GM13976 (cell line): ENCODE results near the gene GNPTAB.

Experiments
- DNase-seq: peaks from one replicate; pipeline ENCODE4 v3.0.0; 2012; ENCODE audit warnings: low spot score
- CTCF ChIP-seq: IDR thresholded peaks from 2 replicates; pipeline ENCODE4 v1.5.1; 2012; ENCODE audit warnings: borderline replicate concordance, mild to moderate bottlenecking; ENCODE audit not compliant: insufficient read depth; ENCODE audit errors: extremely low read depth, missing control alignments, control extremely low read depth
- in situ Hi-C: fragments of 300-500 bp; cut with MboI; formaldehyde crosslinking; loops from one replicate; pipeline ENCODE4 v1.12.0; 2022; ENCODE audit warnings: low sequenced_read_pairs, mixed read lengths, inconsistent platforms; ENCODE audit not compliant: unreplicated experiment

GNPTAB gene

GRCh38 chr12:101695706-101696105 lies 135.1 kb downstream of the GNPTAB start:
- no peak for TF ChIP-seq CTCF
- DNase-seq = no peak
- in situ Hi-C loops = no loop called here
